Naive thymus-derived CD4-positive, alpha-beta T cell (primary cell): ENCODE results near the gene HNRNPA1. TPM values are rescaled to one million over a fixed set of nuclear protein-coding genes. Genes with fewer than 3 reads are reported as not detected.

Source experiments
- ATAC-seq: fragments of 150-1000 bp; cut with Tn5 transposase; 2 replicates; pipeline ENCODE4 v1.10.0; 2021; ENCODE audit warnings: mild to moderate bottlenecking, moderate library complexity
- CTCF ChIA-PET: fragments of 350-600 bp; sonication (Branson Sonifier 250); formaldehyde crosslinking; loops from one replicate; lab custom pipeline; 2021; ENCODE audit warnings: antibody characterized with exemption; lab: Charles Lee
- POLR2A ChIA-PET: fragments of 350-600 bp; sonication (Branson Sonifier 250); formaldehyde crosslinking; loops from one replicate; lab custom pipeline; 2021; ENCODE audit warnings: antibody characterized with exemption, inconsistent platforms; lab: Charles Lee
- DNase-seq, 9 donors: peaks; one replicate each; pipeline versions ENCODE4 v3.0.0 to v3.0.0-alpha.2; 2020 to 2022; ENCODE audit warnings: mixed read lengths in 1 of 9
- H3K27ac ChIP-seq: one replicate; pipeline ENCODE4 v1.7.0; 2013; ENCODE audit warnings: mild to moderate bottlenecking, low read depth, low read length, moderate library complexity
- H3K27me3 ChIP-seq, 2 donors: one replicate each; pipeline ENCODE4 v1.7.0; 2013; ENCODE audit warnings: low read length in 2 of 2, mild to moderate bottlenecking in 2 of 2, moderate library complexity in 2 of 2; ENCODE audit not compliant: control insufficient read depth in 2 of 2, insufficient read depth in 2 of 2
- H3K36me3 ChIP-seq, 3 experiments: 1 replicate in 2 of 3; 2 replicates in 1 of 3; pipeline ENCODE4 v1.7.0; 2013; ENCODE audit warnings: low read length in 3 of 3, mild to moderate bottlenecking in 3 of 3, moderate library complexity in 1 of 3; ENCODE audit not compliant: insufficient read depth in 3 of 3, control insufficient read depth in 2 of 3
- H3K4me1 ChIP-seq, 2 donors: one replicate each; pipeline ENCODE4 v1.7.0; 2013; ENCODE audit warnings: low read length in 2 of 2, mild to moderate bottlenecking in 2 of 2, moderate library complexity in 1 of 2; ENCODE audit not compliant: control insufficient read depth in 2 of 2, insufficient read depth in 2 of 2
- H3K4me3 ChIP-seq: 2 replicates; pipeline ENCODE4 v1.7.0; 2013; ENCODE audit warnings: mild to moderate bottlenecking, low read length
- H3K9me3 ChIP-seq, 3 experiments: 1 replicate in 2 of 3; 2 replicates in 1 of 3; pipeline ENCODE4 v1.7.0; 2013; ENCODE audit warnings: low read length in 3 of 3; ENCODE audit not compliant: control insufficient read depth in 2 of 3
- H3K27ac Mint-ChIP-seq, 9 donors: one replicate each; pipeline ENCODE4 v1.8.0; 2020 to 2022; ENCODE audit warnings: mixed read lengths in 9 of 9, mild to moderate bottlenecking in 8 of 9, moderate library complexity in 5 of 9, inconsistent platforms in 2 of 9
- H3K27me3 Mint-ChIP-seq, 5 donors: one replicate each; pipeline ENCODE4 v1.8.0; 2021 to 2022; ENCODE audit warnings: mixed read lengths in 5 of 5, mild to moderate bottlenecking in 1 of 5
- H3K36me3 Mint-ChIP-seq, 5 donors: one replicate each; pipeline ENCODE4 v1.8.0; 2020 to 2022; ENCODE audit warnings: mixed read lengths in 5 of 5, mild to moderate bottlenecking in 3 of 5, inconsistent platforms in 1 of 5
- H3K4me1 Mint-ChIP-seq, 7 donors: one replicate each; pipeline ENCODE4 v1.8.0; 2020 to 2022; ENCODE audit warnings: mixed read lengths in 7 of 7, mild to moderate bottlenecking in 3 of 7, inconsistent platforms in 1 of 7
- H3K4me3 Mint-ChIP-seq, 10 donors: one replicate each; pipeline ENCODE4 v1.8.0; 2020 to 2022; ENCODE audit warnings: mild to moderate bottlenecking in 10 of 10, mixed read lengths in 10 of 10, moderate library complexity in 6 of 10, inconsistent platforms in 2 of 10
- H3K9me3 Mint-ChIP-seq, 11 donors: one replicate each; pipeline ENCODE4 v1.8.0; 2020 to 2022; ENCODE audit warnings: mixed read lengths in 11 of 11, mild to moderate bottlenecking in 4 of 11, inconsistent platforms in 1 of 11, moderate library complexity in 1 of 11
- intact Hi-C, 2 donors: fragments of 100-400 bp; cut with micrococcal nuclease; formaldehyde crosslinking; loops; one replicate each; pipeline ENCODE4 v1.15.1; 2023
- polyA plus RNA-seq, 2 donors: library from polyadenylated mRNA; unstranded; fragments of 300-500 nt; fragmentation: Illumina TruSeq; gene quantifications; one replicate each; pipeline ENCODE4 v1.2.3, GENCODE V29; 2021
- total RNA-seq, 6 experiments: library from RNA in 5 of 6; stranded (reverse) in 5 of 6; gene quantifications; 1 replicate in 5 of 6; 2 replicates in 1 of 6; pipeline ENCODE4 v1.2.3 and lab custom pipeline; 2021 to 2026

Gene HNRNPA1
- total and polyA plus RNA-seq, 7 experiments from 2014 or later, result 933 to 1,660 (median 1,045) TPM

DNA sequence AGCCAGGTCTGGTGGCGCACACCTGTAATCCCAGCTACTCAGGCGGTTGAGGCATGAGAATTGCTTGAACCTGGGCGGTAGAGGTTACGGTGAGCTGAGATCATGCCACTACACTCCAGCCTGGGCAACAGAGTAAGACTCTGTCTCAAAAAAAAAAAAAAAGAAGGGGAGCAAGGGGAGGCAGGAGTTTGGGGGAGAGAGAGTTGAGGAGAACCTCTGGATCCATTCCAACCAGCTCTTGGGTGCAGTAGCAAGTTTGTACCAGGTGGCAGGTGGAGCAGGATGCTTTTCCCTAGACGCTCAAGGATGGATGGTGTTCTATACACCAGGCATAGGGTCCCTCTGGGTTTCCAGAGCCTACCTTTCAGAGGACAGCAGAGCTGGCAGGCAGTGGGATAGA is 18.4 kb downstream of the HNRNPA1 start:
- Histone ChIP-seq H3K4me1 (peaks cover 0 to 6% of the 10 kb centered on the region in 2 donors), H3K27me3 (peaks cover 9 to 19% of the 10 kb centered on the region in 2 donors), H3K4me3 (no peak overlapping the region), H3K9me3 (no peaks in the 10 kb centered on the region), H3K27ac (no peak overlapping the region), H3K36me3 (no peaks in the 10 kb centered on the region)
- DNase-seq (no peak), ATAC-seq (no peak)
- H3K4me1 Mint-ChIP-seq, result peaks cover 6 to 40% (median 14%) of the 10 kb centered on the region in 7 donors
- CTCF ChIA-PET, result interaction anchor here (0.8 to 1.9 kb wide), 6 partner anchors 26 to 112 kb away, joined by 4 to 5 read pairs (median 4); partner anchors contain the start of gene COPZ1
- POLR2A ChIA-PET, result interaction anchor here (0.9 to 1.5 kb wide), 3 partner anchors 9 to 19 kb away, joined by 3 to 7 read pairs (median 4); partner anchors contain the start of genes CBX5 and HNRNPA1
- H3K4me3 Mint-ChIP-seq, result peak overlapping the region in 1 of 10 donors; percentile 39
- H3K9me3 Mint-ChIP-seq, result no peaks in the 10 kb centered on the region
- no peaks in the 10 kb centered on the region for H3K36me3 Mint-ChIP-seq
- intact Hi-C loops, result no loop called here
- H3K27ac Mint-ChIP-seq, result peak overlapping the region in 1 of 9 donors; percentile 68
- peaks cover 37 to 62% (median 40%) of the 10 kb centered on the region in 5 donors for H3K27me3 Mint-ChIP-seq

DNA sequence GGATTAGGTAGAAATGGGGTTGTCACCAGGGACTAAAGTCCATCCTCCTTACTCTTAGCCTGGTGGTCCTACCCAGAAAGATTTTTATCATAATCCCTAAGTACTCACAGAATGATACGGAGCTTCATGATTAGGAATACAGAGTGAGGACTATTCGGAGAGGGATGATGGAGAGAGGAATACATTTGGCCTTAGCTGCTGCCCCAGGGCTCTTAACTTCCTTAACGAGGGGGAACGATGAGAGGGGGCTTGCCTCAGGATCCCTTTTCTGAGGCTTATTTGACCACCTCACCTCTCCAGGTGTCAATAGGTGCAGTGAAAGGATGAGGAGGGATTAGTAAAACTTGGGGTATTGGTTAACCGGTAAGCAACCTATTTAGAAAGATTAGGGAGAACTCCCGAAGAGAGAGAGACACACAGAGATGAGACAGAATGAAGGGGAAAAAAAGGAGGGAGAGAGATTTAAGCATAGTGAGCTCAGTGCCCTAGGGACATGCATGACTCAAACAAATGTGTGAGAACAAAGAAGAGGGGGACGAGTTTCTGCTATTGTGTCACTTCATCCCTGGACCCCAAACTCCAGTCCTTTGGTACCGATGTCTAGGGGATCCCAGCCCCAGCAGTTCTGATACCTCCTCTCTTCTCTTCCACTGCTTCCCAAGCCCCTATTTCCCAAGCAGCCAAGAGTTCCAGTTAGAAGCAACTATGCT is 19.1 kb downstream of the HNRNPA1 start:
- Histone ChIP-seq H3K9me3 (no peaks in the 10 kb centered on the region), H3K4me3 (no peak overlapping the region), H3K27me3 (peaks cover 9 to 19% of the 10 kb centered on the region in 2 donors), H3K27ac (no peak overlapping the region), H3K36me3 (no peaks in the 10 kb centered on the region), H3K4me1 (peaks cover 0 to 8% of the 10 kb centered on the region in 2 donors)
- intact Hi-C loops, result no loop called here
- Mint-ChIP-seq H3K27me3 (peaks cover 38 to 69% (median 44%) of the 10 kb centered on the region in 5 donors), H3K9me3 (no peaks in the 10 kb centered on the region), H3K27ac (no peak overlapping the region), H3K4me1 (peaks cover 6 to 45% (median 16%) of the 10 kb centered on the region in 7 donors), H3K36me3 (no peaks in the 10 kb centered on the region), H3K4me3 (peak overlapping the region in 1 of 10 donors; percentile 67)
- ATAC-seq (no peak), DNase-seq (no peak)
- ChIA-PET CTCF (interaction anchor here (0.8 to 1.9 kb wide), 5 partner anchors 25 to 111 kb away, joined by 4 to 5 read pairs (median 4); partner anchors contain the start of gene COPZ1), POLR2A (interaction anchor here (1.1 to 1.5 kb wide), 2 partner anchors 10 to 20 kb away, joined by 3 to 4 read pairs; partner anchors contain the start of gene CBX5)

GRCh38 chr12:54300225-54300731 is 19.8 kb downstream of the HNRNPA1 start:
- intact Hi-C loops, result no loop called here
- Mint-ChIP-seq H3K36me3 (no peaks in the 10 kb centered on the region), H3K9me3 (no peaks in the 10 kb centered on the region), H3K27me3 (peaks cover 38 to 74% (median 46%) of the 10 kb centered on the region in 5 donors), H3K4me3 (peak overlapping the region in 4 of 10 donors; percentile 52 to 71 (median 66)), H3K27ac (no peak overlapping the region), H3K4me1 (peaks cover 6 to 43% (median 16%) of the 10 kb centered on the region in 7 donors)
- Histone ChIP-seq H3K27ac (no peak overlapping the region), H3K4me1 (peaks cover 0 to 8% of the 10 kb centered on the region in 2 donors), H3K36me3 (no peaks in the 10 kb centered on the region), H3K4me3 (no peak overlapping the region), H3K27me3 (peaks cover 9 to 19% of the 10 kb centered on the region in 2 donors), H3K9me3 (no peaks in the 10 kb centered on the region)
- ATAC-seq (no peak), DNase-seq (no peak)
- ChIA-PET POLR2A (interaction anchor here (2.2 kb wide), 1 partner anchor 19 kb away, joined by 8 read pairs; the partner anchor contains the start of genes CBX5 and HNRNPA1), CTCF (interaction anchor here (1.2 to 1.9 kb wide), 3 partner anchors 25 to 111 kb away, joined by 4 to 5 read pairs (median 4); partner anchors contain the start of gene COPZ1)

- no peak within 1 kb of the TSS for H3K27ac ChIP-seq
- peak in 3 of 9 donors; percentile 25 to 48 (median 28) for DNase-seq
- no peaks in the 10 kb centered on the region for H3K9me3 ChIP-seq
- Mint-ChIP-seq H3K4me1 (peaks cover 6 to 43% (median 16%) of the 10 kb centered on the region in 7 donors), H3K36me3 (no peaks in the 10 kb centered on the region), H3K27me3 (peaks cover 38 to 75% (median 46%) of the 10 kb centered on the region in 5 donors), H3K9me3 (no peaks in the 10 kb centered on the region), H3K4me3 (peak within 1 kb of the TSS in 9 of 10 donors; percentile 36 to 73 (median 54)), H3K27ac (no peak within 1 kb of the TSS)
- ChIA-PET POLR2A (interaction anchor here (0.6 to 2.2 kb wide), 3 partner anchors 12 to 33 kb away, joined by 4 to 8 read pairs (median 5); partner anchors contain the start of genes CBX5 and HNRNPA1), CTCF (interaction anchor here (1.4 kb wide), 1 partner anchor 9 kb away, joined by 4 read pairs; no protein-coding TSS in a partner anchor)
- peaks cover 9 to 19% of the 10 kb centered on the region in 2 donors for H3K27me3 ChIP-seq
- intact Hi-C loops, result no loop called here
- no peaks in the 10 kb centered on the region for H3K36me3 ChIP-seq
- peaks cover 0 to 8% of the 10 kb centered on the region in 2 donors for H3K4me1 ChIP-seq
- ATAC-seq, result peak; percentile 67
- no peak within 1 kb of the TSS for H3K4me3 ChIP-seq
Measured at GRCh38 chr12:54300732-54301427, 20.4 kb downstream of the HNRNPA1 start, which contains the start of gene NFE2. TSS of gene NFE2 (minus strand) at chr12:54301015. CDS start at chr12:54295248, 5,767 bp downstream.

DNA sequence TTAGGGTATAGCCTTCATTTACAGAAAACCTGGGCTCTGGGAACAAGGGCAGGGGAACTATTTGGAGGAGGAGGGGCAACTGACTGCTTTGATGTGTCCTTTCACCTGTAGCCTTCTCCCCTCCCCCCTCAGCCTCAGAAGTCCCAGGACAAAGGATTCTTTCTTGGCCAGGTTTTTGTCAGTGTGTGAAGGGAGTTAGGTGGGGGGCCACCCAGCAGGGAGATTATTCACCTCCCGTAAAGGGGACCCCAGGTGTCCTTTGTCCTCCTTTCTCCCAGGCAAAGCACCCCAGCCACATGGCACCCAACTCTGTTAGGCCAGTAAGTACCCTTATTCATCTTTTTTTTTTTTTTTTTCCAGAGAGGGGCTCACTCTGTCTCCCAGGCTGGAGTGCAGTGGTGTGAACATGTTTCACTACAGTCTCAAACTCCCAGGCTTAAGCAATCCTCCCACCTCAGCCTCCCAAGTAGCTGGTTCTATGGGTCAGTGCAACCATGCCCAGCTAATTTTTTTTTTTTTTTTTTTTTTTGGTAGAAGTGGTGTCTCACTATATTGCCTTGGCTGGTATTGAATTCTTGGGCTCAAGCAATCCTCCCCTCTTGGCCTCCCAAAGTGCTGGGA is 21.0 kb downstream of the HNRNPA1 start:
- H3K4me1 ChIP-seq, result peaks cover 0 to 8% of the 10 kb centered on the region in 2 donors
- intact Hi-C loops, result loop anchor here in 1 of 2 donors (1.0 kb wide), 1 partner anchor 12 kb away; no protein-coding TSS in a partner anchor
- ATAC-seq (no peak), DNase-seq (no peak)
- Mint-ChIP-seq H3K27me3 (peaks cover 38 to 75% (median 46%) of the 10 kb centered on the region in 5 donors), H3K9me3 (no peaks in the 10 kb centered on the region), H3K4me3 (peak overlapping the region in 5 of 10 donors; percentile 16 to 67 (median 52)), H3K27ac (no peak overlapping the region), H3K4me1 (peaks cover 5 to 43% (median 16%) of the 10 kb centered on the region in 7 donors), H3K36me3 (no peaks in the 10 kb centered on the region)
- no peak overlapping the region for H3K4me3 ChIP-seq
- no peak overlapping the region for H3K27ac ChIP-seq
- ChIA-PET CTCF (interaction anchor here (1.4 kb wide), 1 partner anchor 10 kb away, joined by 4 read pairs; no protein-coding TSS in a partner anchor), POLR2A (interaction anchor here (0.6 to 2.2 kb wide), 3 partner anchors 13 to 33 kb away, joined by 4 to 8 read pairs (median 5); partner anchors contain the start of genes CBX5 and HNRNPA1)
- no peaks in the 10 kb centered on the region for H3K36me3 ChIP-seq
- H3K27me3 ChIP-seq, result peaks cover 9 to 19% of the 10 kb centered on the region in 2 donors
- no peaks in the 10 kb centered on the region for H3K9me3 ChIP-seq
